GM21526 (cell line): ENCODE results near the gene MRPS33.

ENCODE experiments used
- ATAC-seq: cut with Tn5 transposase; IDR thresholded peaks from one replicate; pipeline ENCODE4 v1.9.1; 2021; ENCODE audit warnings: moderate library complexity; ENCODE audit not compliant: unreplicated experiment, low FRiP score

The MRPS33 gene

DNA sequence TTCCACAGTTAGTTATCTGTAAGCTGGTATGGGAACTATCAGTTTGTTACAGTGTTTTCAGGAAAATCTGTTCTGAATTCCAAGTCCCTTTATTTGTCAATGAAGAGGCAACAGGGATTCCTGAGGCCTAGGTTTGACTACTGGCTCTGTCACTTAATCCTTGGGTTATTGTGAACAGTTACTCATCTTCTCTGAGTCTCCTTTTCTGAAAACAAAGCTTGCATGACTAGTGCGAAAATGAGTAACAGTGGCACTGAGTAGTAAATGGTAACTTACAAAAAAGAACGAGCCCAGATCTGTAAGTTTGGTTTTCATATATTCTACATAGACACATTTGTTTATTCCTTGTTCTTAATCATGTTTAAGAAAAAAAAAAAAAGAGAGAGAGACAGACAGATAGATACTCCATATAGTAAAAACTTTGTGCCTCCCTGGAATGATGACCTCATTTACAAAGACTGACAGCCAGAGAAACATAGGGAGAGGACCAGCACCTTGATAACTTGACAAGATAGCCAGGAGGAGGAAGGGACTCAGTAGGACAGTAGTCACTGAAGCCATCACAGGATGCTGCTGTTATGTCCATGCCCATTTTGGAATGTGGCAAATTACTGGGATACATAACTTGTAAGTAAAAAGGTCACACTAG is 1.9 kb downstream of the MRPS33 start:
- no peak for ATAC-seq

DNA sequence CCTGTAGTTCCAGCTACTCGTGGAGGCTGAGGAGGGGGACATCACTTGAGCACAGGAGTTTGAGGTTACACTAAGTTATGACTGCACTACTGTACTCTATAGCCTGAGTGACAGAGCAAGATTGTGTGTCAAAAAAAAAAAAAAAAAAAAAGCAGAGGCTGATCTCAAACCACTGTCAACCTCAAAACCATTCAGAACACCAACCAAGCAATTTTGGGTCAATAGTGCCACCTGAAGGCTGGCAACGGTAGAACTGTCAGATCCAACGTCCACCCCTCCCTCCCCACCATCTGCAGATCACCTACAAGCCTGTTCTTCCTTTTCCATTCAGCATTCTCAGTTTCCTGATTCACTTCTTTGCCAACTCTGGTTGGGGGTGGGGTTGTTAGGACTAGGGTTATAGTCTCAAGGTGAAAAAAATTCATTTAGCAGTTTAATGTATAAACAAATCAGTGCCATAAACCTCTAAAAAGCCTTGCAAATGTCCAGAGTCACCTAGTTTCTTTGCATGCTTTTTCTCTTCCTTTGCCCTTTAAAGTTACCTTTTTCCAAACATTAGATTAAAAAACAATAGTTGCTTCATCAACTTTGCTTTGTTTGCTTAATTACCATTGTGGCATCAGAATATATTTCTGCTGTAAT is 2.6 kb downstream of the MRPS33 start:
- ATAC-seq, result no peak

DNA sequence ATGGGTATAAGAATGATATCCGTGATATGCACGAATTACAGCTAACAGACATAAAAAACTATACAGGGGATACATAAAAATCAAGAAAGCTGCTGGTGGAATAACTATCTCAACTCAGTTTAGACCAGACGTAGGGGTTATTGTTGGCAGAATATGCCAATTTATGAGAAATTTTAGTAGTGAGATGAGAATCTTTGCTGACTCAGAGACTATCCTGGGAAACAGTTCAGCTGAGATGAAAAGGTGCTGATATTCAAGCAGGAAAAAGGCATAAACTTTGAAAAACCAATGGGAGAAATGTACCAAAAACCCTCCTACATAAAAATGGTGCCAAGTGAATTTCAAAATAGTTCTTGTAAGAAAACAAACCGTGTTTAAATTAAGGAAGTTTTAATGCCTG is 3.3 kb downstream of the MRPS33 start:
- no peak for ATAC-seq

DNA sequence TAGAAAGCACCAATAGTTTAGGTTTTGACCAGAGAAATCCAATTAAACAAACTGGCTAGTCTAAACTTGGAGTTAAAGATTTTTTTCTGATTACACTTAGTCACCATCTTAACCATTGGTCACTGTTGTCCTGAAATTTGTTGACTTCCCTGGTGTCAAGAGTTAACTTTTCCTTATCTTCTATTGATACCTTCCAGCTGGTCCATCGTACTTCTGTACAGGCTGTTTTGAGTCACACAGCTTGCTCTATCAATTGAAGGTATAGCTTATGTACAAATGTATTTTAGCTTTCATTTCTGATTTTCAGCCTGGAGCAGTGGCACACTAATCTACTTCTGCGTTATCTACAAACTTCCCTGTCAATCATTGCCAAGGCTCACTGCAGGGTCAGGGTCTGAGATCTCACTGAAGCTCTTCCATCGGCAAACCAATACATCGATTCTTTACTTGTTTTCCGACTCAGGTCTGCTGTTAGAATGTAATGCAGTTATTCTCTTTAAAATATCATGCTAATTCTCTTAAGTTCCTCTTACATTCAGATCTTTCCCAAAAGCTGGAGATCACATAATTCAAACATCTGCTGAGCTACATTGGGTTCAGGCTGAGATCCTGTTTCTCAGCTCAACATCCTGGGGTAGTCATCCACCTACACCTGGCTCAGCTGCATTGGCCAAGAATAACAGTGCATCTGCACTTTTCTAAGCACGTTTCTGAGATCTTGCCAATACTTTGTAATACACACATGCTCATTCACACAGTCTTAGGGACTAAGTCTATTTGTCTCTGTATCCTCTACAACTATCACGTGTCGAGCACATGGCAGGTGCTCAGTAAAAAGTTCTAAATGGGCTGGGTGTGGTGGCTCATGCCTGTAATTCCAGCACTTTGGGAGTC is 11.3 kb downstream of the MRPS33 start:
- ATAC-seq, result no peak

DNA sequence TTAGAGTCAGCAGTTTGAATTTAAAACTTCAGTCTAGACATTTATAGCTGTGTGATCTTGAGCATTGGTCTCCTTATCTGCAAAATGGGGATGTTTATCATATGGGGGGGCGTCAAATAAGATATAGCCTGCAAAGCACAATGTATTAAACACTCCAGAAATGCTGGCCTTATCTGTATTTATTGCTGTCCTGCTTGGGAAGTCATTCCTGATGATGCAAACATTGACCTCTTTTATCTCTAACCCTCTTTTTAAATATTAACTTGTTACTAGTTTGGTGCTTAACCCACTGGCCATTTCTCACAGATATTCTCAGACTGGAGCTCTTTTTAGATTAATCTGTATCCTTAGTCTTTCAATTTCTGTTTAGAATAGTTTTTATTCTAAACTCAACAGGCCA is 13.2 kb downstream of the MRPS33 start:
- no peak for ATAC-seq

DNA sequence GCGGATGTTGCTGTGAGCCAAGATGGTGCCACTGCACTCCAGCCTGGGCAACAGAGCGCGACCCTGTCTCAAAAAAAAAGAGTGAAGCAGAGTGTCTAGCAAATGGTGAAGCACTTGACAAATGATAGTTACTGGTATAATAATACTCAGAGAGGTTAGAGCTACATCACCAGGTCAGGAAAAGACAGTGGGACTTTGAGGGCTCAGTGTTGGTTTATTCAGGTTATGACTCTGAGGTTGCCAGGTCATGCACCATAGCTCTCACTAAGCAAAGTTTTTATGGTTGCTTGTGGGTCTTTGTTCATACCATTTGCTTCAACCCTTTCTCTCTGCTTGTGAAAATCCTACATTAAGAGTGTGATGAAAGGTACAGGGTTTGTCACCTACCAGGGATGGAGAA is 13.6 kb downstream of the MRPS33 start:
- no peak for ATAC-seq

DNA sequence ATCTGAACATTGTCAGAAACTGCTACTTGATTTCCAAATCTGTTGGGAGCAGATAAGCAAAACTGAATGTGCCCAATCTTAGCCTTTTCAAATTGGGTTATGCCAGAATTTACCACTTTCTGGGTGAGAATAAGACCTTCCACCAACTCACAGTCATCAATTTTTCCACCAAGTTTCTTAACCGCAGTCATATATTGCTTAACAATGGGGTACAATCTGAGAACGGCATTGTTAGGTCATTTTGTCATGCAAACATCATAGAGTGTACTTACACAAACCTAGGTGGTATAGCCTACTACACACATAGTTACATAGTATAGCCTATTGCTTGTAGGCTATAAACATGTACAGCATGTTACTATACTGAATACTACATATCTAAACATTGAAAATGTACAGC is 16.0 kb downstream of the MRPS33 start:
- no peak for ATAC-seq

DNA sequence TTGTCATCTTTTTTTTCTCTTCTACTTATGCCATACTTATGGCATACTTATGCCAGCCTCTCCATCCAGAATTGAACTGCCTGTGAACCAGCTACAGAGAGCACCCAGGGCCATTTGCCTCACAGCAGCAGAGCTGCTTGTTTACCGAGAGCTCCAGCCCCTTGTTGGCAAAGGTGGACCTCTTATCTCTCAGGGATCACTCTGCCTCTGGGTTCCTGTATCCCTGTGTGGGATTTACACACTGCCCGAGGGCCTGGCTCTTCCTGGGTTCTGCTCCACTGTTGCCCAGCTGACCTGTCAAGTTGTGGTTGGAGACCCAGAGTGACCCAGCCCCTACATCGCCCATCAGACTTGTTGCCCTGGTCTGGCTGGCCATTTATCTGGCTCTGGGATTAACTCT is 22.3 kb downstream of the MRPS33 start:
- no peak for ATAC-seq

DNA sequence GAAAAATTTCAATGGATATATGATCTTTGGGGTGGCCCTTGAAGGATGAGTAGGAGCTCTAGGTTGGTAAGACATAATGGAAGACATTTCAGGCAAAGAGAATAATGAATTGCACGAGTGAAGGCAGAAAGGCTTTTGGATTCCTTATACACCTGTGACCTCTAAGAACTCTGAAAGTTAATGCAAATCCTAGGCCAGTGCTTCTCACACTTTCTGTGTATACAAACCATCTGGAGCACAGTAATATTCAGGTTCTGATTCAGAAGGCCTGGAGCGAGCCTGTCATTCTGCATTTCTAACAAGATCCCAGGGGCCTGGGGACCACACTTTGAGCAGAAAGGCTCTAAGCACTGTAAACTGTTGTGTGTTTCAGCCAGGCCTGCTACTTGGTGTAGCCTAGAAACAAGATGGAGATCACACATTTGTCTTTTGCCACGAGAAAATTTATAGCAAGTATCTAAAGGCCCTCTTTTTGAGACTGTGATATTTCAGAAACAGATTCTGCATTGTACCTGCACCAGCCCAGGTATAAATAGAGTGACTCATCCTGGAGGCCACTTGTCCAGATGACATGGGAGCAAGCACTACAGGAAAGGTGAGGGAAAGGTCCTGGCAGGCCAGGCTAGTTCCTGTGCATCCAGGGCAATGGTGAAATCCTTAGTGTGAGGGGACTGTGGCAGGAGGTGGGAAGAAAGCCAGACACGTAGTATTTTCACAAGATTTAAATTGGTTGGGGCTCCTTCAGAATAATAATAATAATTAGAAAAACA is 24.4 kb downstream of the MRPS33 start:
- no peak for ATAC-seq

DNA sequence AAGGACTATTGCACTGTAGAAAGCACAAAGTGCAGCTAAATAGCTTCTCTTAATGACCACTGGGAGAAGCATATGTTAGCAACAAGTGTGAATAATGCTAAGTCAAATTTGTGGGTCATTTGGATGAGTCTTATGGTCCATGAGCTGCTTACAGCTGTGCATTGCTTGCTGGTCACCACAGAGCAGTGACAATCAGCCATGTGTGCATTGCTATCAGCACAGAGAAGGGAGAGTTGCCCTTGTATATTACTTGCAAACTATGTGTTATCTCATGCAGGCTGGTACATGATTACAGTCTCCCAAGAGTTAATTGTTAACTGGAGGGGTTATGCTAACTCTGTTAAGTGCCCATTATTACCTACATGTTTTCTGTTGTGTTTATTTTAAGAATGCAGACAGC is 25.7 kb downstream of the MRPS33 start:
- no peak for ATAC-seq

DNA sequence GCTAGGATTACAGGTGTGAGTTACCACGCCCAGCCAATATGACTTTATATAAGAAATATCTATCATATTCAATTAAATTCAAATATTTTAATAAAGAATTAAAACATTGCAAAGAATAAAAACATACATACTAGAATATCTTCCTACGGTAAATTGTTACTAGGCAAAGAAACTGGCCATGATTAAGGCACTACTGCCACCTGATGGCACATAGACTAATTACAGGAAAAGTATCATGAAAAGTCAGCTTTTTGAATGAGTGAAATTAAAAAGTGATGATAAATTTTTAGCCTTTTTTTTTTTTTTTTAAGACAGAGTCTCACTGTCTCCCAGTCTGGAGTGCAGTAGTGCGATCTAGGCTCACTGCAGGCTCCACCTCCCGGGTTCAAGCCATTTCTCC is 30.9 kb downstream of the MRPS33 start:
- no peak for ATAC-seq

DNA sequence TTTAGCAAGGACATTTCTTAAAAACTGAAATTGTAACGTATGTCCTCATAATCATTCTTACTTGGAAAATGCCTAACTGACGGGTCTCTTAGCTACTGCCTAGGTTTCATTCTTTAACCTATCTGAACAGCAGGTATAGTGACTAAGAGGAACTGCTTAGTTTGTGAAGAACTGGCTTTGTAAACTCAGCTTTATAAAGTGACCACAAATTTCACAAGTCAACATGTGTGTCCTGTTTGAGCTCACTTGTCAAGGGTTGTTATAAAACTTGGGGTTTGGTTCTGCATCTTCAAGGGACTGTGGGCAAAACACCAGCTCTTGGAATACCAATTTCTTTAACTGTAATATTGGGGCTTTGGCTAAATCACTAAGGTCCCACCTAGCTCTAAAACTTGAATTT is 32.2 kb downstream of the MRPS33 start:
- no peak for ATAC-seq

DNA sequence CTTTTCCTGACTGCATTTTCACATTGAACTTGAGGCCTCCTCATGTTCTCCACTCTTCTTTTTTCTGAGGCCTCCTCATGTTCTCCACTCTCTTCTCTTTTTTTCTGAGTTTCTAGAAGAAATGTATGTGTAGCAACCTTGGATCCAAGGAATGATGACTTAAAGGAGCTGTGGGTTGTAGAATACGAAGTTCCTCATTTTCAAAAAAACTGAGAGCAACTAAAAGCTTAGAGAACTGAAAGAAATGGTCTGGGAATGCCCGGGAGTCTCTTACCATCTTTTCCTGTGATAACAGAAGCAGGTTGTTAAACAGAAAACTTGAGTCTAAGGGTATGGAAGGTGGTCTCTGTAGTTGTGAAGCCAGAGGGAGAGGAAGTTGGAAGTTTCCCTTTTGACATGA is 32.8 kb downstream of the MRPS33 start:
- ATAC-seq, result no peak

DNA sequence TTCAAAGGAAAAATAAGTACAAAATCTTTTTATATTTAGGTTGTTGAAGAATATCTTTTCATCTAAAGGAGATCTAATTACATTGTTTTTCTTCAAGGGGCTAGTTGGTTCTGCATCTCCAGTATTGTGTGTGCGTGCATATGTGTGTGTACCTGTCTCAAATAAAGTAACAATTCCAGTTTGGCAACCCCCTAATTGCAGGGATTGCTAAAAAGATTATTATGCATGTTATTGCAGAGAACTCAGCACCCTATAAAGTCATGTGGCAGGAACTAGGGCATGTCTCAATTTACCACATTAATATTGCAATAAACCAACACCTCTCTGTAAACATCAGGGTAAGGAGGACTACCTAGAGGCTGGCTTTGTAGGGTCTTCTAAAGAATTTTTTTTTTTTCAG is 37.0 kb downstream of the MRPS33 start:
- ATAC-seq, result no peak

DNA sequence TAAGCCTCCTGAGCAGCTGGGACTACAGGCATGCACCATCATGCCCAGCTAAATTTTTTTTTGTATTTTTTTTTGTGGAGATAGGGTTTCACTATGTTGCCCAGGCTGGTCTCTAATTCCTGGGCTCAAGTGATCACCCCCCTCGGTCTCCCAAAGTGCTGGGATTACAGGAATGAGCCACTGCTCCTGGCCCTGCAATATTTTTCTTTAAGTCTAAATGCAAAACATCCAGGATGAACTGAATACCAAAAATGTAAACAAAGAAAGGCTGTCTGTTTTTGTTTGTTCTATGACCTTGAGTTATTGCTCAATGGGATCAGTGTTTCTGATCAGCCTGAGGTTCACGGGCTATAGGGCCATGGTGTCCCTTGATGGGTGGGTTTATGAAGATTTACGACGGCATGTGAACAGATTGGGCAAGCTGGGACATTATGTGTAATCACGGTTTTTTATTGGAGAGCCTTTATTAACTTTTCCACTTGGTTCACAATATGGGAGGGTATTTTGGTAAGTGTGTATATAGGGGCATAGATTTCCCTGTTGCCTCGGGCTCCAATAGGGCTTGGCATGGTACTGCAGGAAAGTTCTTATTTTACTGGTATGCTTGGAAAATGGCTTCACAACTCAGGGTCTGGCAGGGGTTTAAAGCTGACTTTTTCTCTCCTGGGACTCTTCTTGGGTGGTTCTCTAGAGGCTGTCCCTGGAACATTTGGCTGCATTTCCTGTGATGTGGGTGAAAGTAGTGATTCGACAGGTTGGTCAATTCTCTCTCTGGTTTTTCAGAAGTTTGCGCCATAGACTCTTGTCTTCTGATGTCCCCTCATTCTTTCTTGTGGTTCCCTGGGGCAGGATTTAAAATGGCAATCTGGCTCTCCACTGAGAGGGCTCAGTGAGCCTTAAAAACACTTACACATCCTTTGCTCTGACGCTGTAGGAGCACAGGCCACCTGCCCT is 41.6 kb downstream of the MRPS33 start:
- no peak for ATAC-seq

DNA sequence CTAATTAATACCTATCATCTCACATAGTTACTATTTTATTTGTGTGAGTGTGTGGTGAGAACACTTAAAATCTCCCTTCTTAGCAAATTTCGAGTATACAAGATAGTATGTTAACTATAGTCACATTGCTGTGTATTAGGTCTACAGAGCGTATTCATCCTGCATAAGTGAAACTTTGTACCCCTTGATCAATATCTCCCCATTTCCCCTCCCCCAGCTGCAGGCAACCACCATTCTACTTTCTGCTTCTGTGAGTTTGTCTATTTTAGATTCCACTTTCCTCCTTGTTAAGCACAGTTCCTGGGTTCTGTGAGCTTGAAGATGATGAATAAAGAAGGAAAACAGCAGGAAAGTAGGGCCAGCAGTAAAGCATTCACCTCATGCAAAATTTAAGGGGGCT is 42.4 kb downstream of the MRPS33 start:
- ATAC-seq, result no peak

DNA sequence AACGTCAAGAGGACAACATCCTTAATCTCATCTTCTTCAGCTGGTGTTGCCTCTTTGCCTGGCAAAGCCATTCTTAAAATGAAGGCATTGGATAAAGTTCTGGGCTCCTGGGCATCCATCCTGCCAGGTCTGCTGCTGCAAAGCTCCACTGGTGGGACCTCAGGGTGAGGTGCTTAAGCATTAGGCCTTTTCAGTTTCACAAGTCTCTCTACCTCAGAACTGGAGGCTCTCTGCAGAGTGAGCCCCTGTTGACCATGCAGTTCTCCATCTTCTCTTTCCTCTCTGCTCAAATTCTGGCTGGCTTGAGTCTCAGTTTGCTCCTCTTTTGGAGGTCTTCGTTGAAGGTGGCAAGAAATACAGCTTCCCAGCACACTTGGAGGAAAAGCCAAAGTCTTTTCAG is 47.3 kb downstream of the MRPS33 start:
- ATAC-seq, result no peak

DNA sequence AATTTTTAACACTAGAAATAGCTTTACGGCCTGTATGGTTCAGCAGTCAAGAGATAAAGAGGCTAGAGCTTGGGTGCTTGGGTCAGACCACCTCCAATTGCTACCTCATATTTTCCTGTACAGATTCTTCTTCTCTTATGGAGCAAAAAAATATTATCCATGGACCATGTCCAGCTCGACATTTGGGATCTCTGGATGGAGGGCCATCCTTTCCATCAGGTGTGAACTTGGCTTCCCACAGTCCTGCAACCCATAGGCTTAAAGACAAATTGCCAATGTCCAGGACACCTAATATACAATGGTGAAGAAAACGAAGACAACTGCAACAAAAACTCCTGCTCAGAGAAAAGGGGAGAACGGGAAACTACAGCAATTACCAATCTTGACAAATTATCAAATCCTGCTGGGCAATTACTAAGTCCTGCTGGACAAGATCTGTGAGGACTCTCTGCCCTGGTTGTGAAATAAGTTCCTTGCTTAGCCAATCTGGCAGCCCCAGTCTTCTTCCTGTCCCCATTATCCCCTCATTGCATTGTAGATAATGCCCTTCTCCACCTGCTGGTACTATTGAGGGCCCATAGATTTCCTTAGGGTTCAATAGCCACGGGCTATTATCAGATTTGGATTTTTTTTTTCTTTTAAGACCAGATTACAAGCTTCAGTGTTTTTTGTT is 48.1 kb downstream of the MRPS33 start:
- ATAC-seq, result no peak

DNA sequence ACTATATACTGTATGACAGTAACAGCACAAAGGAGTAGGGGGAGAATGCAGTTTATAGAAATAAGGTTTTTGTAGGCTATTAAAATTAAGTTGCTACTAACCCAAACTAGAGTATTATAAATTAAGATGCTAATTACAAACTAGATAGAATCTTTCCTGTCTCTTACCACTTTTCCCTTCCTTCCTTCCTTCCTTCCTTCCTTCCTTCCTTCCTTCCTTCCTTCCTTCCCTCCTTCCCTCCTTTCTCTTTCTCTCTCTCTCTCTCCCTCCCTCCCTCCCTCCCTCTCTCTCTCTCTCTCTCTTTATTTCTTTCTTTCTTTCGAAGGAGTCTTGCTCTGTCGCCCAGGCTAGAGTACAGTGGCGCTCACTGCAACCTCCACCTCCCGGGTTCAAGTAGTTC is 53.6 kb downstream of the MRPS33 start:
- ATAC-seq, result no peak
